ENCODE measurements around the gene ZNHIT2. TPM values are rescaled to one million over a fixed set of nuclear protein-coding genes. Genes with fewer than 3 reads are reported as not detected.

Gene ZNHIT2
- total and polyA plus RNA-seq, 10 of the 15 experiments (the other 5 are each of a cell fraction or from before 2014, with no cell fraction given), result 0.24 to 20.4 (median 15.5) TPM; not detected in 1

GRCh38 chr11:65132988-65133700 is 15.6 kb upstream of the ZNHIT2 start:
- ChIA-PET CTCF (interaction anchor here (0.7 to 6.7 kb wide), 3 partner anchors 12 to 47 kb away, joined by 3 to 40 read pairs (median 29); partner anchors contain the start of genes FAU, MRPL49 and TM7SF2), SMC1A (ENCODE audit: uncharacterized antibody, unreplicated experiment) (interaction anchor here (2.4 kb wide), 1 partner anchor 9 kb away, joined by 8 read pairs; no protein-coding TSS in a partner anchor), RAD21 (ENCODE audit: unreplicated experiment) (interaction anchor here (0.5 to 0.9 kb wide), 2 partner anchors 49 to 794 kb away, joined by 3 read pairs; partner anchors contain the start of gene CAPN1), POLR2A (interaction anchor here (0.9 to 3.1 kb wide), 5 partner anchors 8 to 49 kb away, joined by 3 to 16 read pairs (median 3); partner anchors contain the start of genes FAU, MRPL49 and TM7SF2)
- DNase-seq (ENCODE audit: low read depth, low spot score) (no peak), ATAC-seq (peak; percentile 56), FAIRE-seq (peak; percentile 57)
- in situ Hi-C loops (cut with MboI) (no loop called here), intact Hi-C loops (cut with micrococcal nuclease; ENCODE audit: unreplicated experiment) (loop anchor here (5.0 to 10.0 kb wide), 2 partner anchors 49 to 122 kb away; partner anchors contain the start of gene CAPN1)
- H3K27me3 ChIP-seq (replicated peaks in 1 of 2; ENCODE audit: control insufficient read depth in 2 of 2, insufficient read depth in 2 of 2, low read length in 1 of 2), result no peaks in the 10 kb centered on the region
- H3K36me3 ChIP-seq (ENCODE audit: control insufficient read depth in 2 of 2, insufficient read depth in 2 of 2, low read length in 1 of 2), result peaks cover 15 to 27% of the 10 kb centered on the region in 2 experiments
- H3K27ac ChIP-seq (ENCODE audit: control insufficient read depth, insufficient read depth), result peak overlapping the region; percentile 99
- H2AFZ ChIP-seq (ENCODE audit: control insufficient read depth, low read depth, low read length), result peak overlapping the region; percentile 8; the same call in 1 of the 2 replicates
- H3K4me1 ChIP-seq (ENCODE audit: control insufficient read depth, insufficient read depth, low read length), result peaks cover 21% of the 10 kb centered on the region
- H3K9me3 ChIP-seq (replicated peaks; ENCODE audit: control insufficient read depth, insufficient read depth, low read length), result no peaks in the 10 kb centered on the region
- peak overlapping the region; percentile 98 for H3K4me2 ChIP-seq (ENCODE audit: control insufficient read depth, insufficient read depth)
- TF ChIP-seq RUNX3 (IDR thresholded peaks at IDR 0.05; ENCODE audit: low read length) (peak; percentile 15; the same call in 1 of the 2 replicates), E2F4 (IDR thresholded peaks at IDR 0.05; ENCODE audit: low read depth, low read length) (no peak), POLR2A (IDR thresholded peaks at IDR 0.05; ENCODE audit: low read depth, low read length) (peak; percentile 74; the same call in 1 of the 2 replicates), YY1 (IDR thresholded peaks at IDR 0.05; ENCODE audit: low read depth, low read length) (peak; percentile 68), SPI1 (IDR thresholded peaks at IDR 0.05; ENCODE audit: borderline replicate concordance, insufficient read depth, low read depth, low read length) (peak; percentile 60; the same call in 1 of the 2 replicates), HDGF (IDR thresholded peaks at IDR 0.05) (0 out of 2 replicates have a peak, but pooled peaks have one; percentile 24), ZBTB40 (IDR thresholded peaks at IDR 0.05; ENCODE audit: borderline replicate concordance) (no peak), POLR2AphosphoS2 (IDR thresholded peaks at IDR 0.05; ENCODE audit: low read depth, low read length) (peak; percentile 58; the same call in 1 of the 2 replicates)
- peak overlapping the region; percentile 99 for H3K4me3 ChIP-seq
- WGBS (ENCODE audit: insufficient coverage, insufficient replicate concordance, low lambda C conversion rate, missing lambda C conversion rate), result 2% methylated on average over 18 of the region's 18 CpGs
- H3K9ac ChIP-seq (ENCODE audit: control insufficient read depth, insufficient read depth, low read length), result peak overlapping the region; percentile 96
- H3K79me2 ChIP-seq (ENCODE audit: control insufficient read depth, insufficient read depth, low read length), result peaks cover 44% of the 10 kb centered on the region
- H4K20me1 ChIP-seq (ENCODE audit: control insufficient read depth, insufficient read depth), result 0 out of 2 replicates have a peak, but pooled peaks cover 4% of the 10 kb centered on the region
- BruUV-seq (replicated peaks), result TSS peak; percentile 62

Data from GM12878 (cell line).